Measurements from ENCODE around the gene TCP11L1.

DNA sequence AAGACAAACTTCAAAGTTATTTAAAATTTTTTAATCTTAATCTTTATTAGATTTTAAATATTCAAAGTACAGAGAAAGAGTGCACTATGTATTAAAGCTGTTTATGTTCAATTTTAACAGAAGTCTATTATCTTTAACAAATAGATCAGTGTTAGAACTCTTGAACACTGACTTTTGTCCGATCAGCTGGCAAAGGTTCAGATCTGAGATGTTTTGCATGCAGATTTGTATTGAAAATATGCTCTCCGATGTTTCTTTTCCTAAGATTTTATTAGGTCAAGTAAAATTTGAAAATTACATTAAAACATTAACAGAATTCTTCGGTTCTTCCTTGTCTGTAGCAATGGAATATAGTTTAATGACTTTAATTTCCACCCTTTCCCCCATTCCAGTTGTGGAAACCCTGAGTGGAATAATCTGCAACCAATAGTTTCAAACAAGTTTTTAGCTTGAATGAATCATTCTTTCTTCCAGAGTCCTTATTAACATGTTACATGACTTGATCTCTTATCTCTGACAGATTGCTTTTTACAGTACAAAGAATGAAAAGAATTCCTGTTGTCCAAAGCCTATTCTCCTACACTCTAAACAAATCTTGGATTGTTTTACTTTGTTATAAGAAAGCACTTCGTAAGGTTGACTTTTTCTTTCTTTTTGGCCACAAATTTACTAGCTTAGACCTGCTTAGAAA lies 11.4 kb upstream of the TCP11L1 start:
- TF ChIP-seq, protein P1, sequence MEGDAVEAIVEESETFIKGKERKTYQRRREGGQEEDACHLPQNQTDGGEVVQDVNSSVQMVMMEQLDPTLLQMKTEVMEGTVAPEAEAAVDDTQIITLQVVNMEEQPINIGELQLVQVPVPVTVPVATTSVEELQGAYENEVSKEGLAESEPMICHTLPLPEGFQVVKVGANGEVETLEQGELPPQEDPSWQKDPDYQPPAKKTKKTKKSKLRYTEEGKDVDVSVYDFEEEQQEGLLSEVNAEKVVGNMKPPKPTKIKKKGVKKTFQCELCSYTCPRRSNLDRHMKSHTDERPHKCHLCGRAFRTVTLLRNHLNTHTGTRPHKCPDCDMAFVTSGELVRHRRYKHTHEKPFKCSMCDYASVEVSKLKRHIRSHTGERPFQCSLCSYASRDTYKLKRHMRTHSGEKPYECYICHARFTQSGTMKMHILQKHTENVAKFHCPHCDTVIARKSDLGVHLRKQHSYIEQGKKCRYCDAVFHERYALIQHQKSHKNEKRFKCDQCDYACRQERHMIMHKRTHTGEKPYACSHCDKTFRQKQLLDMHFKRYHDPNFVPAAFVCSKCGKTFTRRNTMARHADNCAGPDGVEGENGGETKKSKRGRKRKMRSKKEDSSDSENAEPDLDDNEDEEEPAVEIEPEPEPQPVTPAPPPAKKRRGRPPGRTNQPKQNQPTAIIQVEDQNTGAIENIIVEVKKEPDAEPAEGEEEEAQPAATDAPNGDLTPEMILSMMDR (IDR thresholded peaks at IDR 0.05 in 2 of 3, conservative IDR thresholded peaks at IDR 0.05 in 1 of 3; ENCODE audit: insufficient read depth in 2 of 3, low read depth in 1 of 3, low read length in 3 of 3): no peak
- TF ChIP-seq SMC3 (conservative IDR thresholded peaks at IDR 0.05; ENCODE audit: insufficient read depth, low read depth, low read length) (no peak), NR1H2 (CRISPR knock-in tag; IDR thresholded peaks at IDR 0.05) (no peak), KAT7 (CRISPR knock-in tag; IDR thresholded peaks at IDR 0.05; ENCODE audit: borderline replicate concordance) (no peak), TAF1 (IDR thresholded peaks at IDR 0.05; ENCODE audit: control insufficient read depth, extremely low read depth, insufficient read depth, low read length, severe bottlenecking) (no peak), GATAD2B (IDR thresholded peaks at IDR 0.05; ENCODE audit: borderline replicate concordance) (no peak), ATF7 (IDR thresholded peaks at IDR 0.05) (no peak), FOS (IDR thresholded peaks at IDR 0.05; ENCODE audit: extremely low read depth, insufficient read length) (no peak), BHLHE40 (IDR thresholded peaks at IDR 0.05; ENCODE audit: low read length) (no peak), POLR2A (conservative IDR thresholded peaks at IDR 0.05) (no peak), RAD21 (CRISPR knock-in tag; conservative IDR thresholded peaks at IDR 0.05 in 1 of 2, IDR thresholded peaks at IDR 0.05 in 1 of 2) (no peak), CBX3 (IDR thresholded peaks at IDR 0.05; ENCODE audit: borderline replicate concordance in 1 of 2, low read length in 2 of 2) (no peak)
- TF ChIP-seq, protein P2, sequence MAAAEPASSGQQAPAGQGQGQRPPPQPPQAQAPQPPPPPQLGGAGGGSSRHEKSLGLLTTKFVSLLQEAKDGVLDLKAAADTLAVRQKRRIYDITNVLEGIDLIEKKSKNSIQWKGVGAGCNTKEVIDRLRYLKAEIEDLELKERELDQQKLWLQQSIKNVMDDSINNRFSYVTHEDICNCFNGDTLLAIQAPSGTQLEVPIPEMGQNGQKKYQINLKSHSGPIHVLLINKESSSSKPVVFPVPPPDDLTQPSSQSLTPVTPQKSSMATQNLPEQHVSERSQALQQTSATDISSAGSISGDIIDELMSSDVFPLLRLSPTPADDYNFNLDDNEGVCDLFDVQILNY (CRISPR knock-in tag; IDR thresholded peaks at IDR 0.05): no peak
